ENCODE data around the gene SFMBT2. TPM values are rescaled to one million over a fixed set of nuclear protein-coding genes. Genes with fewer than 3 reads are reported as not detected.

Gene SFMBT2
- total RNA-seq, 4 donors from 2014 or later = 0.60 to 8.6 (median 2.5) TPM

- WGBS, 2 donors (ENCODE audit: low coverage in 1 of 2) = 33 to 61% methylated on average over 3 to 4 of the region's 4 CpGs
- Histone ChIP-seq H3K36me3 (no peaks in the 10 kb centered on the region), H3K4me1 (no peaks in the 10 kb centered on the region), H3K9me3 (no peaks in the 10 kb centered on the region), H3K4me3 (no peak overlapping the region), H3K27ac (no peak overlapping the region), H3K27me3 (no peaks in the 10 kb centered on the region)
- intact Hi-C loops (cut with DNase I; ENCODE audit: low total_unique reads) = no loop called here
- in situ Hi-C loops (cut with MboI; ENCODE audit: low pct_ligation_motif_present in 1 of 4, low pct_unique_long_range_greater_than_20kb in 1 of 4, low sequenced_read_pairs in 3 of 4) = no loop called here
- TF ChIP-seq, protein P1, sequence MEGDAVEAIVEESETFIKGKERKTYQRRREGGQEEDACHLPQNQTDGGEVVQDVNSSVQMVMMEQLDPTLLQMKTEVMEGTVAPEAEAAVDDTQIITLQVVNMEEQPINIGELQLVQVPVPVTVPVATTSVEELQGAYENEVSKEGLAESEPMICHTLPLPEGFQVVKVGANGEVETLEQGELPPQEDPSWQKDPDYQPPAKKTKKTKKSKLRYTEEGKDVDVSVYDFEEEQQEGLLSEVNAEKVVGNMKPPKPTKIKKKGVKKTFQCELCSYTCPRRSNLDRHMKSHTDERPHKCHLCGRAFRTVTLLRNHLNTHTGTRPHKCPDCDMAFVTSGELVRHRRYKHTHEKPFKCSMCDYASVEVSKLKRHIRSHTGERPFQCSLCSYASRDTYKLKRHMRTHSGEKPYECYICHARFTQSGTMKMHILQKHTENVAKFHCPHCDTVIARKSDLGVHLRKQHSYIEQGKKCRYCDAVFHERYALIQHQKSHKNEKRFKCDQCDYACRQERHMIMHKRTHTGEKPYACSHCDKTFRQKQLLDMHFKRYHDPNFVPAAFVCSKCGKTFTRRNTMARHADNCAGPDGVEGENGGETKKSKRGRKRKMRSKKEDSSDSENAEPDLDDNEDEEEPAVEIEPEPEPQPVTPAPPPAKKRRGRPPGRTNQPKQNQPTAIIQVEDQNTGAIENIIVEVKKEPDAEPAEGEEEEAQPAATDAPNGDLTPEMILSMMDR (IDR thresholded peaks at IDR 0.05) = no peak
- peak in 1 of 3 donors; percentile 17 for TF ChIP-seq POLR2AphosphoS5 (IDR thresholded peaks at IDR 0.05)
- no peak for DNase-seq
These were observed 177.4 kb downstream of the SFMBT2 start for GRCh38 chr10:7233259-7233991.

- Histone ChIP-seq H3K9me3 (no peaks in the 10 kb centered on the region), H3K27me3 (no peaks in the 10 kb centered on the region), H3K4me3 (no peak overlapping the region), H3K4me1 (no peaks in the 10 kb centered on the region), H3K27ac (no peak overlapping the region), H3K36me3 (no peaks in the 10 kb centered on the region)
- no peak for DNase-seq
- TF ChIP-seq, protein P1 (IDR thresholded peaks at IDR 0.05) = no peak
- TF ChIP-seq POLR2A (IDR thresholded peaks at IDR 0.05) (no peak), POLR2AphosphoS5 (IDR thresholded peaks at IDR 0.05) (no peak)
- in situ Hi-C loops (cut with MboI; ENCODE audit: low pct_ligation_motif_present in 1 of 4, low pct_unique_long_range_greater_than_20kb in 1 of 4, low sequenced_read_pairs in 3 of 4) = no loop called here
- intact Hi-C loops (cut with DNase I; ENCODE audit: low total_unique reads) = no loop called here
- 60 to 64% methylated on average over 8 to 9 of the region's 9 CpGs for WGBS, 2 donors (ENCODE audit: low coverage in 1 of 2)
These were observed 179.1 kb downstream of the SFMBT2 start for GRCh38 chr10:7231509-7232414.

DNA sequence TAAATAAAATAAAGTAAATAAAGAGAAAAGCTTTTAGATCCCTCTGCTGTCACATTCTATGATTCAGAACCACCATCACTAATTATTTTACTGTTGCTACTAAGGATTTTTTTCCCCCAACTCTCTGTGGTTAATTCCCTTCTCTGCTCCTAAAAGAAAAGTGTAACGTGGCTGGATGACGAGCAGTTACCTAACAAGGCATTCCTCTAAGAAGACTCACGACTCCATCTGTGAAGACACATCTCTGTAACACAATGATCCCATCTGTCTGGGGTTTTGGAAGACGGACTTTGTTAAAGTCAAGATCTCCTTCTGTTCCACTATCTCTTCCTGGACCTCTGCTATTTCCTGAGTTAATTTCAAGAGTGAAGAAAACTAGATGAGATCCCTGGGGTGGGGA lies 179.9 kb downstream of the SFMBT2 start:
- Histone ChIP-seq H3K9me3 (no peaks in the 10 kb centered on the region), H3K4me1 (no peaks in the 10 kb centered on the region), H3K4me3 (no peak overlapping the region), H3K27ac (no peak overlapping the region), H3K36me3 (no peaks in the 10 kb centered on the region), H3K27me3 (no peaks in the 10 kb centered on the region)
- intact Hi-C loops (cut with DNase I; ENCODE audit: low total_unique reads) (no loop called here), in situ Hi-C loops (cut with MboI; ENCODE audit: low pct_ligation_motif_present in 1 of 4, low pct_unique_long_range_greater_than_20kb in 1 of 4, low sequenced_read_pairs in 3 of 4) (no loop called here)
- no peak for DNase-seq
- WGBS, 2 donors (ENCODE audit: low coverage in 1 of 2) = 74 to 83% methylated on average over 3 to 4 of the region's 4 CpGs
- TF ChIP-seq POLR2A (IDR thresholded peaks at IDR 0.05) = no peak
- TF ChIP-seq EP300 (IDR thresholded peaks at IDR 0.05; ENCODE audit: low read depth) = no peak
- TF ChIP-seq, protein P1 (IDR thresholded peaks at IDR 0.05) = no peak
- TF ChIP-seq POLR2AphosphoS5 (IDR thresholded peaks at IDR 0.05) = no peak

GRCh38 chr10:7230036-7230435 lies 180.8 kb downstream of the SFMBT2 start:
- Histone ChIP-seq H3K9me3 (peaks cover 0 to under 1% of the 10 kb centered on the region in 2 donors), H3K4me1 (no peaks in the 10 kb centered on the region), H3K36me3 (no peaks in the 10 kb centered on the region), H3K27ac (no peak overlapping the region), H3K27me3 (no peaks in the 10 kb centered on the region), H3K4me3 (no peak overlapping the region)
- 89 to 90% methylated on average over 3 to 4 of the region's 4 CpGs for WGBS, 2 donors (ENCODE audit: low coverage in 1 of 2)
- in situ Hi-C loops (cut with MboI; ENCODE audit: low pct_ligation_motif_present in 1 of 4, low pct_unique_long_range_greater_than_20kb in 1 of 4, low sequenced_read_pairs in 3 of 4) (no loop called here), intact Hi-C loops (cut with DNase I; ENCODE audit: low total_unique reads) (no loop called here)
- TF ChIP-seq, protein P1 (IDR thresholded peaks at IDR 0.05) = no peak
- TF ChIP-seq EP300 (IDR thresholded peaks at IDR 0.05; ENCODE audit: low read depth) (no peak), POLR2A (IDR thresholded peaks at IDR 0.05) (no peak), POLR2AphosphoS5 (IDR thresholded peaks at IDR 0.05) (no peak)
- no peak for DNase-seq
